ENCODE measurements around the gene CAMK2G. TPM values are rescaled to one million over a fixed set of nuclear protein-coding genes. Genes with fewer than 3 reads are reported as not detected.

Gene CAMK2G
- total and polyA plus RNA-seq, 5 experiments from 2014 or later, result 4.6 to 61.7 (median 6.7) TPM

DNA sequence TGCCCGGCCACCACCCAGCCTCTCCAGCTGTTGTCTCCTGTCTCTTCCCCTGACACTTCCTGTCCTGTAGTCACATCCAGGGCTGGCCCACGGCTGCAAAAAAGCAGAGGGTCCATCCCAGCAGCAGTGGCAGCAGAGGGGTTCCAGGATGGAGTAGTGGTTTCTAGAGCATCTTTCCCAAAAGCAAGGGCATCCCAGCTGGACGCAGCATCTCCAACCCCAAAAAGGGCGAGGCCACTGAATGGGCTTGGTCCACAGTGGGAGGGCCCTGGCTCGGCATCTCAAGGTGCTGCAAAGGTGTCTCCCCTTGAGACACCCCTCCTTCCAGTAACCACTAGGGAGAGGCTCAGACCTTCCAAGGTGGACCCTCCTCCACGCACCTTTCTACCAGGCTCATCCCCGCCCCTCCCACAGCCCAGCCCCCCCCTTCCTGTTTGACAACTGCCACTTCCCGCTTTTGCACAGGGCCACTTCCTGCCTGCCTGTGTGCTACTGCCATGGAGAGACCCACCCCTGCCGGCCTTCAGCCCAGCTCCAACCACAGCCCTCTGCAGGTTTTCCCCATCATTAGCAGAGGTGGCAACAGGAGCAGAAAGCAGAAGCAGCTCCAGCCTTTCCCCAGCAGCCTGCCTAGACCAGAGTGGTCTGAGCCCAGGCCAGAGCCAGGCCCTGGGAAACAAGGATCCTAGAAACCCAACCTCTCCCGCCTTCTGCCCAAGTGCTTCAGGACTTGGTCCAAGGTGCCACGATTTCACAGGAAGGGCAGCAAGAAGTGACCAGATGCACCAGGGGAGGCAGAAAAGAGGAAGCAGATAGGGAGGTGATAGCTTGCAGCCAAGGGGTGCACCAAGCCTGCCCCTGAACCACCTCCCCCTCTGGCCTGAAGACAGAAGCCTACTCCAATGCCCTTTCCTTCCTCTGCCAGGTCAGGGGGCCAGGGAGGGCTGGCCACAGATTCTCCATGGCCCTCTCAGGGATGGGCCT is 8.6 kb downstream of the CAMK2G start:
- DNase-seq (peak in 8 of 10 donors; percentile 22 to 57 (median 38)), ATAC-seq (peak; percentile 81 to 82)
- Mint-ChIP-seq H3K27ac (peak overlapping the region; percentile 92 to 97 (median 95)), H3K36me3 (peaks cover 0 to 49% (median 7%) of the 10 kb centered on the region in 3 donors), H3K9me3 (no peaks in the 10 kb centered on the region), H3K4me3 (peak overlapping the region; percentile 77 to 94 (median 86)), H3K27me3 (no peaks in the 10 kb centered on the region), H3K4me1 (peaks cover 37 to 94% (median 91%) of the 10 kb centered on the region in 4 donors)
- POLR2A ChIA-PET, result interaction anchor here (0.6 to 7.8 kb wide), 10 partner anchors 8 to 122 kb away, joined by 3 to 106 read pairs (median 3); partner anchors contain the start of gene CAMK2G

DNA sequence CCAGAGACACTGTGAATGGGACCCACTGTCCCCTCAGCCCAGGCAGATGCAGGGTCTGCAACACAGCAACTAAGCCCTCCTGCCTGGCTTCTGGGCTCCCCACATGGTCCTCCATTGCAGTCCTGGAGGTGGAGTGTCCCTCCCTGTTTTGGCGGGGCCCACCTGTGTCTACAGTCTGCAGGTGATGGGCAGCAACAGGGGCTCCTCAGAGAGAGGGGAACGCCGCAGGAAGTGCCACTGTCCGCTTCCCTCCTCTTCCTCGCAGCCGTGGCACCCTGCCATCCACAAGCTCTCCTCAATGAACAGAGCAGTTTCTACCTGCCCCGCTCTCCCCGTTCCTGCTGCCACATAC is 9.3 kb downstream of the CAMK2G start:
- Mint-ChIP-seq H3K36me3 (peaks cover 0 to 48% (median 13%) of the 10 kb centered on the region in 3 donors), H3K27ac (peak overlapping the region; percentile 92 to 97 (median 95)), H3K4me1 (peaks cover 34 to 94% (median 91%) of the 10 kb centered on the region in 4 donors), H3K9me3 (no peaks in the 10 kb centered on the region), H3K4me3 (peak overlapping the region; percentile 77 to 94 (median 86)), H3K27me3 (no peaks in the 10 kb centered on the region)
- DNase-seq, result no peak
- POLR2A ChIA-PET, result interaction anchor here (0.6 to 7.8 kb wide), 6 partner anchors 11 to 121 kb away, joined by 3 to 106 read pairs (median 4); partner anchors contain the start of gene CAMK2G
- peak in 1 of 2 donors; percentile 38 for ATAC-seq

GRCh38 chr10:73864229-73864628 is 10.1 kb downstream of the CAMK2G start:
- Mint-ChIP-seq H3K36me3 (peaks cover 0 to 46% (median 15%) of the 10 kb centered on the region in 3 donors), H3K27me3 (no peaks in the 10 kb centered on the region)

DNA sequence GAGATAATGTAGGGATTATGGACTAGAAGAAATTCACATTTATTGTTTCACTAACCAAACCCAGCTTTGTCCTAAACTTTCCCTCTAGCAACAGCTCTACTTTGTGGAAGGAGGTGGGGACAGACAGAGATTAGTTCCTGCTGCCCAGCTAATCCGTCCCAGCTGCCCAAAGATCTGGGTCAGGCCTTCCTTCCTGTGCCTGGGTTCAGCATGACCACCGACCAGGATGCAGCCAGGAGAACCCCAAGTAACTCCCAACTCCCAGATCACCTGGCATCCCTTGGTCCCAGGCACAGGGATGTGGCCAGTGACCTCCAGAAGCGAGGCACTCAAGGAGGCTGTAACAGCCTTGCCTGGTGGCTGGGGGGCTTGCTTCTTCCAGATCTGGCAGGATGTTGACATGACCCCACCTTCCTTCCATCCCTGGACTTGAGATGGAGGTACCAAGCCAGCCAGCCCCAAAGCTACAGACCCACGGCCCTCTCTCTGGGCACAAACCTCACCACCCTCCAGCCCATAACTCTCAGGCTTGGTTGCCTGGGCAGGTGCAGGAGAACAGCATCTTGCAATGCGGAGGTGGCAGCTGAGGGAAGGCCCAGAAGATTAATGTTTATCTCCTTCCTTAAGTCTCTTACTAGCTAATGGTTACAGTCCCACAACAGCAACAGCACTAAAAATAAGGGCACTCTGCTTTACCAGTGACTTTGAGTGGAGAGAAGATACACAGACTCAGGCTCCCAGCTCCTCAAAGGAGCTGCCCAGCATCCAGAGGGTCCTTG is 11.1 kb downstream of the CAMK2G start:
- peaks cover 0 to 44% (median 18%) of the 10 kb centered on the region in 3 donors for H3K36me3 Mint-ChIP-seq
- H3K27me3 Mint-ChIP-seq, result no peaks in the 10 kb centered on the region
- no peak for DNase-seq
- H3K4me3 Mint-ChIP-seq, result peak overlapping the region in 7 of 10 donors; percentile 6 to 30 (median 19)
- ATAC-seq, result no peak
- peak overlapping the region in 9 of 10 donors; percentile 52 to 97 (median 79) for H3K27ac Mint-ChIP-seq
- POLR2A ChIA-PET, result interaction anchor here (0.5 to 7.8 kb wide), 6 partner anchors 13 to 137 kb away, joined by 3 to 106 read pairs (median 3); partner anchors contain the start of gene CAMK2G
- H3K9me3 Mint-ChIP-seq, result no peaks in the 10 kb centered on the region
- peaks cover 32 to 96% (median 92%) of the 10 kb centered on the region in 4 donors for H3K4me1 Mint-ChIP-seq

More at GRCh38 chr10:73864229-73864628, 10.1 kb downstream of the CAMK2G start:
- Mint-ChIP-seq H3K27ac (peak overlapping the region; percentile 83 to 97 (median 95)), H3K9me3 (no peaks in the 10 kb centered on the region), H3K4me1 (peaks cover 33 to 97% (median 91%) of the 10 kb centered on the region in 4 donors), H3K4me3 (peak overlapping the region; percentile 55 to 94 (median 86))
- no peak for DNase-seq
- ATAC-seq, result no peak
- POLR2A ChIA-PET, result interaction anchor here (0.5 to 7.8 kb wide), 9 partner anchors 10 to 136 kb away, joined by 3 to 106 read pairs (median 3); partner anchors contain the start of gene CAMK2G

DNA sequence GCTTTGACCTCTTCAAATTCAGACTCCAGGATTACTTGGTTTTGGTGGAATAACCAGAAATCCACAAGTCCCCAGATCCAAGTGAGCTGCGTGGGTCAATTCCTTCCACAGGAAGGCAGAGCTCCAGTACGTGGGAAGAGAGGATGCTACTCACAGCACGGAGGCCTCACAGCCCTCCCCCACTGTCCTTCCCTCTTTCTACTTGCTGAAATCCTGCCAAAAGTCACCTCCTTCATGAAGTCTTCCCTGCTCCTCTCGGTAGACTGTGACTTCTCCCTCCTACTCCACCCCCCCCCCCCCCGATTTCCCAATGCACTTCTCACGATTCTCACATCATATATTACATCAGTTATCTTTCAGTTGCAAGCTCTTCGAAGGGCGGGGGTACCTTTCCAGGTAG is 12.3 kb downstream of the CAMK2G start:
- no peaks in the 10 kb centered on the region for H3K27me3 Mint-ChIP-seq
- H3K4me3 Mint-ChIP-seq, result no peak overlapping the region
- DNase-seq, result no peak
- H3K4me1 Mint-ChIP-seq, result peaks cover 33 to 96% (median 92%) of the 10 kb centered on the region in 4 donors
- H3K36me3 Mint-ChIP-seq, result peaks cover 0 to 45% (median 22%) of the 10 kb centered on the region in 3 donors
- H3K9me3 Mint-ChIP-seq, result no peaks in the 10 kb centered on the region
- peak overlapping the region in 6 of 10 donors; percentile 15 to 97 (median 72) for H3K27ac Mint-ChIP-seq
- POLR2A ChIA-PET, result interaction anchor here (1.0 to 7.8 kb wide), 4 partner anchors 10 to 90 kb away, joined by 3 to 106 read pairs (median 4); partner anchors contain the start of gene CAMK2G
- no peak for ATAC-seq

DNA sequence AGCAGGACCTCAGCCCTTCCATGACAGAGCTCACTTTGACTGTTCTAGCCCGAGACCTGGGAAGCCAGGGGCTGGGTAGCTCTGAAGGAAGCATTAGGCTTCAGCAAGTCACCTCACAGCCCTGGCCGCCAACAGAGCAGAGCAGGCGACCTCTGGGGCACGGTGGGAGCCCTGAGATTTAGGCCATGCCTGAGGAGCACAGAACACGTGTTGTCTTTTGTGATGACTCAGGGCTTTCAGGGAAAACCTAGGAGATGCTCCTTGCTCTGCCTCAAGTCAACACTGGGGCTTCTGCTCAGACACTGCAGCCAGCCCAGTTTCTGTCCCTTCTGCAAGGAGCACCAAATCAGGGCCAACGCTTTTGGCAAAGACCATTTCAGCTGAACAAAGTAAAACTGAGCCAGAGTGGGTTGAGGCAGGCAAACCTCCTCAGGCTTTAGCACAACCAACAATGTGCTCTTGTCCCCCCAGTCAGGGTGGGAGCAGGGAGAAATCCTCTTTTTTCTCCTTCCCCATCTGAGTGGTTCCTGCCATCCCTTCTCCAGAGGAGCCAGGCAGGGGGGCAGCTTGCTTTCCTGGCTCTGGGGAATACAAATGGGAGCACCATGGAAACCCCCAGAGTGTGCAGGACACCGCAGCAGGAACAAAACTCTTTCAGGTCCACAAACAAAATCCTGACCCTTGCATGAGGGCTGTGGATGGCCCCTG is 14.4 kb downstream of the CAMK2G start:
- ATAC-seq (no peak), DNase-seq (no peak)
- Mint-ChIP-seq H3K9me3 (no peaks in the 10 kb centered on the region), H3K27me3 (no peaks in the 10 kb centered on the region), H3K4me3 (peak overlapping the region; percentile 39 to 84 (median 74)), H3K4me1 (peaks cover 21 to 92% (median 88%) of the 10 kb centered on the region in 4 donors), H3K27ac (peak overlapping the region; percentile 87 to 96 (median 94)), H3K36me3 (peaks cover 0 to 46% (median 22%) of the 10 kb centered on the region in 3 donors)
- POLR2A ChIA-PET, result interaction anchor here (0.6 to 5.5 kb wide), 10 partner anchors 10 to 365 kb away, joined by 3 to 46 read pairs (median 4); partner anchors contain the start of genes CAMK2G and NDST2

DNA sequence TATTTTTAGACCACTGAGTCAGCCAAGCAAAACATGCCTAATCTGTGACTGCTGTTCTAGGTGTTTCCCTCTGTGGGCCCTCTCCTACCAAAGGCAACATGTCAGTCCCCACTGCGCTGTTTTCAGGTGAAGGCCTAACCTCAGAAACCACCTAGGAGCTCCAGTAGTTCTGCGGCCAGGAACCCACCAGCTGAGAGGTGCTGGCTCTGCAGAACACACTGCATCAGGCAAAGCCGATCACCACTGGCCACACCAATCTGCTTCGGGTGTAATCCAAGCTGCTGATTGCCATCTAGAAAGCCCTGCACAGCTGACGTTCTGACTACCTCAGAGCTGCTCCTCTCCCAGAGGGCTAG is 14.9 kb downstream of the CAMK2G start:
- POLR2A ChIA-PET, result interaction anchor here (0.6 to 5.5 kb wide), 10 partner anchors 9 to 365 kb away, joined by 3 to 46 read pairs (median 4); partner anchors contain the start of genes CAMK2G and NDST2
- Mint-ChIP-seq H3K4me1 (peaks cover 24 to 92% (median 86%) of the 10 kb centered on the region in 4 donors), H3K27me3 (no peaks in the 10 kb centered on the region), H3K27ac (peak overlapping the region; percentile 87 to 96 (median 94)), H3K4me3 (peak overlapping the region; percentile 39 to 84 (median 74)), H3K36me3 (peaks cover 0 to 51% (median 22%) of the 10 kb centered on the region in 3 donors), H3K9me3 (no peaks in the 10 kb centered on the region)
- ATAC-seq (peak; percentile 91 to 92), DNase-seq (peak in 8 of 10 donors; percentile 34 to 68 (median 46))

GRCh38 chr10:73858750-73859427 is 15.5 kb downstream of the CAMK2G start:
- Mint-ChIP-seq H3K27ac (peak overlapping the region; percentile 87 to 96 (median 94)), H3K27me3 (no peaks in the 10 kb centered on the region), H3K4me3 (peak overlapping the region; percentile 53 to 84 (median 78)), H3K36me3 (peaks cover 0 to 55% (median 20%) of the 10 kb centered on the region in 3 donors), H3K9me3 (no peaks in the 10 kb centered on the region), H3K4me1 (peaks cover 23 to 92% (median 82%) of the 10 kb centered on the region in 4 donors)
- POLR2A ChIA-PET, result interaction anchor here (1.0 to 5.5 kb wide), 9 partner anchors 9 to 86 kb away, joined by 3 to 46 read pairs (median 5); partner anchors contain the start of genes CAMK2G and NDST2
- no peak for DNase-seq
- ATAC-seq, result peak in 1 of 2 donors; percentile 14

GRCh38 chr10:73858013-73858708 is 16.2 kb downstream of the CAMK2G start:
- DNase-seq, result no peak
- POLR2A ChIA-PET, result interaction anchor here (1.2 to 5.5 kb wide), 6 partner anchors 8 to 85 kb away, joined by 3 to 46 read pairs (median 4); partner anchors contain the start of gene CAMK2G
- Mint-ChIP-seq H3K4me1 (peaks cover 28 to 90% (median 78%) of the 10 kb centered on the region in 4 donors), H3K27me3 (no peaks in the 10 kb centered on the region), H3K4me3 (peak overlapping the region in 7 of 10 donors; percentile 30 to 75 (median 61)), H3K27ac (peak overlapping the region; percentile 74 to 94 (median 90)), H3K9me3 (no peaks in the 10 kb centered on the region), H3K36me3 (peaks cover 0 to 56% (median 17%) of the 10 kb centered on the region in 3 donors)
- no peak for ATAC-seq

DNA sequence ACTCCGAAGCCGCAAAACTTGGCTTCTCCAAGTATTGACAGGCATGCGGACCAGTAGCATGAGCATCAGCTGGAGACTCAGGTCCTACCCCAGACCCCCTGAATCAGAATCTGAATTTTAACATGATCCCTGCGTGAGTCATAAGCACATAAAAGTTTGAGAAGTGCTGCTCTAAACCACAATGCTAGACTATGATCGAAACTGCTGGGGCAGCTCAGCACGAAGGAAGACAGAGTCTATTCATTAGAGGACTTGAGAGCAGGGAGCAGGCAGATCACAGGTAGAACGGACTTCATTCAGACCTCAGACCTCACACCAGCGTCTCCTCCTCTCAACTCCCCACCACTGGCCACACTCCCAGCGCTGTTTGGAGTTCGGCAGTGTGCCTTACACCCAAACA is 16.9 kb downstream of the CAMK2G start:
- POLR2A ChIA-PET, result interaction anchor here (0.7 to 5.5 kb wide), 5 partner anchors 9 to 85 kb away, joined by 3 to 46 read pairs (median 4); partner anchors contain the start of gene CAMK2G

More for the DNA sequence above, 16.9 kb downstream of the CAMK2G start:
- H3K27me3 Mint-ChIP-seq, result no peaks in the 10 kb centered on the region
- H3K4me1 Mint-ChIP-seq, result peaks cover 26 to 84% (median 72%) of the 10 kb centered on the region in 4 donors
- no peak for DNase-seq
- peak; percentile 31 to 53 for ATAC-seq
- H3K36me3 Mint-ChIP-seq, result peaks cover 0 to 56% (median 18%) of the 10 kb centered on the region in 3 donors
- peak overlapping the region; percentile 78 to 94 (median 90) for H3K27ac Mint-ChIP-seq
- H3K4me3 Mint-ChIP-seq, result peak overlapping the region; percentile 20 to 75 (median 62)
- H3K9me3 Mint-ChIP-seq, result no peaks in the 10 kb centered on the region
